HL-60/S4 (cell line): ENCODE measurements around the gene CYLC1.

Experiments
- in situ Hi-C: fragments of 300-500 bp; cut with MboI; formaldehyde crosslinking; loops from 2 replicates; pipeline ENCODE4 v1.14.3; 2022; ENCODE audit warnings: low sequenced_read_pairs

Gene CYLC1

GRCh38 chrX:83860846-83861245 is at the start of gene CYLC1:
Gene CYLC1 (plus strand): TSS chrX:83861146. CDS start chrX:83861183, 37 bp downstream.
- in situ Hi-C loops, result no loop called here

- in situ Hi-C loops, result no loop called here
These were observed 41.6 kb upstream of the CYLC1 start for GRCh38 chrX:83819304-83819703.

GRCh38 chrX:83829874-83830273 is 31.1 kb upstream of the CYLC1 start:
- in situ Hi-C loops, result no loop called here

GRCh38 chrX:83845397-83845796 is 15.5 kb upstream of the CYLC1 start:
- in situ Hi-C loops, result no loop called here

GRCh38 chrX:83847339-83847738 is 13.6 kb upstream of the CYLC1 start:
- in situ Hi-C loops, result no loop called here

GRCh38 chrX:83888585-83888984 is 27.6 kb downstream of the CYLC1 start:
- in situ Hi-C loops, result no loop called here

- in situ Hi-C loops, result no loop called here
These were observed 31.5 kb downstream of the CYLC1 start for GRCh38 chrX:83892433-83892832.

- in situ Hi-C loops, result no loop called here
These were observed 46.0 kb downstream of the CYLC1 start for GRCh38 chrX:83906921-83907320.

- in situ Hi-C loops, result no loop called here
These were observed 55.6 kb downstream of the CYLC1 start for GRCh38 chrX:83916525-83916924.

GRCh38 chrX:83934220-83934619 is 73.3 kb downstream of the CYLC1 start:
- in situ Hi-C loops, result no loop called here
